Sigmoid colon (tissue), 7 donors: ENCODE results near the gene PRMT7. TPM values are rescaled to one million over a fixed set of nuclear protein-coding genes. Genes with fewer than 3 reads are reported as not detected.

ENCODE experiments used
- DNase-seq: peaks from one replicate; pipeline ENCODE4 v3.0.0-alpha.2; 2019
- H3K27ac ChIP-seq, 4 donors: fragments of 200-600 bp; sonication (generic); one replicate each; pipeline ENCODE4 v1.5.1; 2016 to 2019; ENCODE audit warnings: mild to moderate bottlenecking in 1 of 4
- H3K27me3 ChIP-seq, 3 donors: fragments of 200-600 bp; sonication (generic); one replicate each; pipeline ENCODE4 v1.5.1; 2019; ENCODE audit warnings: mild to moderate bottlenecking in 1 of 3
- H3K36me3 ChIP-seq, 4 donors: fragments of 200-600 bp; sonication (generic); one replicate each; pipeline ENCODE4 v1.5.1; 2016 to 2019
- H3K4me1 ChIP-seq, 4 donors: fragments of 200-600 bp; sonication (generic); one replicate each; pipeline ENCODE4 v1.5.1; 2017 to 2019
- H3K4me3 ChIP-seq, 4 donors: fragments of 200-600 bp; sonication (generic); one replicate each; pipeline ENCODE4 v1.5.1; 2017 to 2019; ENCODE audit warnings: mild to moderate bottlenecking in 2 of 4, moderate library complexity in 1 of 4
- H3K9me3 ChIP-seq, 4 donors: fragments of 200-600 bp in 3 of 4; sonication (generic) in 3 of 4; one replicate each; pipeline versions ENCODE4 v1.5.1 to v1.6.1; 2013 to 2019
- CTCF ChIP-seq, 4 experiments: fragments of 450-650 bp in 3 of 4; fragments of 200-600 bp in 1 of 4; IDR thresholded peaks; one replicate each; pipeline ENCODE4 v1.5.1; 2016 to 2019; ENCODE audit warnings: antibody characterized with exemption in 4 of 4, mild to moderate bottlenecking in 3 of 4, moderate library complexity in 2 of 4
- EP300 ChIP-seq, 4 donors: sonication (generic); formaldehyde crosslinking; IDR thresholded peaks; one replicate each; pipeline ENCODE4 v1.6.1; 2017; ENCODE audit warnings: antibody characterized with exemption in 4 of 4
- POLR2A ChIP-seq, 2 donors: fragments of 450-650 bp; IDR thresholded peaks; one replicate each; pipeline ENCODE4 v1.6.1; 2016; ENCODE audit warnings: antibody characterized with exemption in 2 of 2, mild to moderate bottlenecking in 2 of 2, moderate library complexity in 2 of 2
- POLR2AphosphoS5 ChIP-seq, 4 donors: sonication (generic); formaldehyde crosslinking; IDR thresholded peaks; one replicate each; pipeline ENCODE4 v1.6.1; 2017; ENCODE audit warnings: antibody characterized with exemption in 4 of 4
- WGBS, 2 donors: extraction: QIAGEN DNeasy Blood & Tissue Kit; methylation state at CpG; one replicate each; pipeline ENCODE4 v1.1.7; 2013; 5-methylcytosine and 5-hydroxymethylcytosine counted together
- intact Hi-C: fragments of 100-400 bp; cut with DNase I; formaldehyde crosslinking; loops from one replicate; pipeline ENCODE4 v1.15.1; 2023
- polyA plus RNA-seq, 3 donors: library from polyadenylated mRNA; stranded (reverse); fragments of 200-250 nt; gene quantifications; one replicate each; pipeline ENCODE4 v1.2.3, GENCODE V29; 2013
- total RNA-seq, 4 donors: library from RNA; depleted of rRNA; stranded (reverse); fragments of >200 nt; gene quantifications; one replicate each; pipeline ENCODE4 v1.1.0, GENCODE V29; 2016
- donor health status: healthy with polysubstance abuse.
- donor health status: Bipolar disorder and iron deficiency.
- donor health status: healthy.

The PRMT7 gene
- total and polyA plus RNA-seq, 7 donors = 12.0 to 51.0 (median 40.7) TPM

GRCh38 chr16:68309799-68310198, 1.0 kb upstream of the PRMT7 start:
- H3K36me3 ChIP-seq = peaks cover 0 to 40% (median 3%) of the 10 kb centered on the region in 4 donors
- intact Hi-C loops = loop anchor here (5.0 kb wide), 1 partner anchor 47 kb away; the partner anchor contains the start of gene SLC7A6
- 26 to 37% methylated on average over 6 of the region's 6 CpGs for WGBS, 2 donors
- peaks cover 0 to 32% (median 26%) of the 10 kb centered on the region in 4 donors for H3K4me1 ChIP-seq
- TF ChIP-seq POLR2A (IDR thresholded peaks at IDR 0.05) = no peak
- no peak for TF ChIP-seq POLR2AphosphoS5 (IDR thresholded peaks at IDR 0.05)
- no peak for TF ChIP-seq EP300 (IDR thresholded peaks at IDR 0.05)
- no peak for TF ChIP-seq CTCF (IDR thresholded peaks at IDR 0.05)
- no peaks in the 10 kb centered on the region for H3K9me3 ChIP-seq
- DNase-seq = peak; percentile 9
- H3K4me3 ChIP-seq = peak overlapping the region; percentile 67 to 88 (median 73)
- peak overlapping the region in 2 of 4 donors; percentile 79 for H3K27ac ChIP-seq
- no peaks in the 10 kb centered on the region for H3K27me3 ChIP-seq

- peaks cover 0 to 39% (median 0%) of the 10 kb centered on the region in 4 donors for H3K36me3 ChIP-seq
- H3K27me3 ChIP-seq = no peaks in the 10 kb centered on the region
- DNase-seq = no peak
- TF ChIP-seq POLR2AphosphoS5 (IDR thresholded peaks at IDR 0.05) (no peak), POLR2A (IDR thresholded peaks at IDR 0.05) (no peak), EP300 (IDR thresholded peaks at IDR 0.05) (no peak), CTCF (IDR thresholded peaks at IDR 0.05) (no peak)
- peaks cover 0 to 32% (median 26%) of the 10 kb centered on the region in 4 donors for H3K4me1 ChIP-seq
- WGBS, 2 donors = 0 to 1% methylated on average over 29 of the region's 29 CpGs
- H3K9me3 ChIP-seq = no peaks in the 10 kb centered on the region
- peak overlapping the region; percentile 67 to 88 (median 73) for H3K4me3 ChIP-seq
- H3K27ac ChIP-seq = peak overlapping the region; percentile 79 to 84 (median 80)
- intact Hi-C loops = loop anchor here (5.0 kb wide), 1 partner anchor 48 kb away; the partner anchor contains the start of gene SLC7A6
Observed at GRCh38 chr16:68310437-68310773, 414 bp upstream of the PRMT7 start.

- no peak for DNase-seq
- peaks cover 4 to 37% (median 11%) of the 10 kb centered on the region in 4 donors for H3K36me3 ChIP-seq
- no peak overlapping the region for H3K4me3 ChIP-seq
- TF ChIP-seq CTCF (IDR thresholded peaks at IDR 0.05) = no peak
- TF ChIP-seq POLR2A (IDR thresholded peaks at IDR 0.05) = no peak
- no peak for TF ChIP-seq EP300 (IDR thresholded peaks at IDR 0.05)
- TF ChIP-seq POLR2AphosphoS5 (IDR thresholded peaks at IDR 0.05) = no peak
- intact Hi-C loops = loop anchor here (5.0 kb wide), 1 partner anchor 51 kb away; the partner anchor contains the start of gene SLC7A6
- 90% methylated on average over 4 of the region's 4 CpGs for WGBS, 2 donors
- H3K27me3 ChIP-seq = no peaks in the 10 kb centered on the region
- H3K27ac ChIP-seq = no peak overlapping the region
- no peaks in the 10 kb centered on the region for H3K9me3 ChIP-seq
- peaks cover 0 to 32% (median 26%) of the 10 kb centered on the region in 4 donors for H3K4me1 ChIP-seq
Observed at GRCh38 chr16:68313116-68313515, 2.3 kb downstream of the PRMT7 start.

GRCh38 chr16:68319185-68319908, 8.5 kb downstream of the PRMT7 start:
- intact Hi-C loops = no loop called here
- Histone ChIP-seq H3K36me3 (peaks cover 5 to 80% (median 17%) of the 10 kb centered on the region in 4 donors), H3K9me3 (no peaks in the 10 kb centered on the region), H3K4me1 (no peaks in the 10 kb centered on the region), H3K27me3 (no peaks in the 10 kb centered on the region), H3K27ac (no peak overlapping the region), H3K4me3 (no peak overlapping the region)
- WGBS, 2 donors = 91 to 93% methylated on average over 6 of the region's 6 CpGs
- TF ChIP-seq POLR2AphosphoS5 (IDR thresholded peaks at IDR 0.05) (no peak), POLR2A (IDR thresholded peaks at IDR 0.05) (no peak)
- DNase-seq = no peak

- WGBS, 2 donors = 95% methylated on average over 5 of the region's 5 CpGs
- Histone ChIP-seq H3K36me3 (peaks cover 0 to 71% (median 12%) of the 10 kb centered on the region in 4 donors), H3K9me3 (no peaks in the 10 kb centered on the region), H3K4me3 (no peak overlapping the region), H3K27ac (no peak overlapping the region), H3K4me1 (no peaks in the 10 kb centered on the region), H3K27me3 (no peaks in the 10 kb centered on the region)
- no peak for TF ChIP-seq CTCF (IDR thresholded peaks at IDR 0.05)
- no peak for TF ChIP-seq POLR2A (IDR thresholded peaks at IDR 0.05)
- no peak for TF ChIP-seq POLR2AphosphoS5 (IDR thresholded peaks at IDR 0.05)
- no peak for TF ChIP-seq EP300 (IDR thresholded peaks at IDR 0.05)
- DNase-seq = no peak
- intact Hi-C loops = no loop called here
Observed at GRCh38 chr16:68324336-68324735, 13.5 kb downstream of the PRMT7 start.
